Measurements from ENCODE around the gene GOLGA6A. TPM values are rescaled to one million over a fixed set of nuclear protein-coding genes. Genes with fewer than 3 reads are reported as not detected.
"Not testable (repeated sequence)": the region's sequence is repeated elsewhere in the genome, so short reads cannot be mapped to it uniquely, and the experiment has no call there.

Gene GOLGA6A
- total RNA-seq, 1 experiment from 2014 or later = not detected

DNA sequence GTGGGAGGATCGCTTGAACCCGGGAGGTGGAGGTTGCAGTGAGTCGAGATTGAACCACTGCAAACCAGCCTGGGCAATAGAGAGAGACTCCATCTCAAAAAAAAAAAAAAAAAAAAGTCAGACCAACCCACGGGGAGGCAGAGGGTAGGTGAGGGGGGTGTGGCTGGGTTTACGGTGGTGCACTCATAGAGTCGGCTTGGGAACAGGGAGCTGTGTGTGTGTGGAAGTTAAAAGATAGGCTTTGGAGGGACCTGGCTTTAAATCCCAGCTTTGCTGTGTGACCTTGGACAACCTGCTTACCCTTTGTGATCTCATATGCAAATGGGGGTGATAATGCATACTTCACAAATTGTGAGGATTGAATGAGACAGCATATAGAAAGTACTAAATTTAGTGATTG lies 38.1 kb upstream of the GOLGA6A start:
- ChIA-PET POLR2A (ENCODE audit: low non-redundant PET) (no interaction called here), CTCF (interaction anchor here (0.7 kb wide), 1 partner anchor 148 kb away, joined by 4 read pairs; no protein-coding TSS in a partner anchor)

DNA sequence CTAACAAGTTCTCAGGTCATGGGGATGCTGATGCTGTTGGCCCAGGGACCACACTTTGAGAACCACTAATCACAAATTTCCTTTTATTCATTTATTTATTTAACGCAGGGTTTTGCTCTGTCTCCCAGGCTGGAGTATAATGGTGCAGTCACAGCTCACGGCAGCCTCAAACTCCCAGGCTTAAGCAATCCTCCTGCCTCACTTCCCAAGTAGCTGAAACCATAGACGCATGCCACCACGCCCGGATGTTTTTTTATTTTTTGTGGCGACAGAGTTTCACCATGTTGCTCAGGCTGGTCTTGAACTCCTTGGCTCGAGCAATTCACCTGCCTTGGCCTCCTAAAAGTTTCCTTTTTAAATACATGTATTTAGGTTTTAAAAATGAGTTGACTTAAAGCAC lies 27.4 kb upstream of the GOLGA6A start:
- BruUV-seq (replicated peaks) = no TSS peak

More for the DNA sequence above, 38.1 kb upstream of the GOLGA6A start:
- H3K4me3 ChIP-seq (ENCODE audit: low read depth, low read length, poor library complexity, severe bottlenecking) = no peak overlapping the region
- H3K27ac ChIP-seq (ENCODE audit: low read depth, low read length, poor library complexity, severe bottlenecking) = no peak overlapping the region
- no peak for DNase-seq (ENCODE audit: low spot score)
- no peaks in the 10 kb centered on the region for H3K9me3 ChIP-seq (ENCODE audit: low read depth, low read length, poor library complexity, severe bottlenecking)
- no peaks in the 10 kb centered on the region for H3K4me1 ChIP-seq (ENCODE audit: insufficient read depth, low read length, poor library complexity, severe bottlenecking)
- BruUV-seq (replicated peaks) = no TSS peak
- intact Hi-C loops (cut with micrococcal nuclease; ENCODE audit: unreplicated experiment) = no loop called here
- H3K27me3 ChIP-seq (replicated peaks; ENCODE audit: insufficient read depth, low read depth, low read length, poor library complexity) = no peaks in the 10 kb centered on the region
- no peaks in the 10 kb centered on the region for H3K36me3 ChIP-seq (ENCODE audit: insufficient read depth, low read length, poor library complexity, severe bottlenecking)
- no peak for TF ChIP-seq EZH2 (IDR thresholded peaks at IDR 0.05; ENCODE audit: borderline replicate concordance, low read depth, low read length, poor library complexity, severe bottlenecking)
- TF ChIP-seq, protein P1, sequence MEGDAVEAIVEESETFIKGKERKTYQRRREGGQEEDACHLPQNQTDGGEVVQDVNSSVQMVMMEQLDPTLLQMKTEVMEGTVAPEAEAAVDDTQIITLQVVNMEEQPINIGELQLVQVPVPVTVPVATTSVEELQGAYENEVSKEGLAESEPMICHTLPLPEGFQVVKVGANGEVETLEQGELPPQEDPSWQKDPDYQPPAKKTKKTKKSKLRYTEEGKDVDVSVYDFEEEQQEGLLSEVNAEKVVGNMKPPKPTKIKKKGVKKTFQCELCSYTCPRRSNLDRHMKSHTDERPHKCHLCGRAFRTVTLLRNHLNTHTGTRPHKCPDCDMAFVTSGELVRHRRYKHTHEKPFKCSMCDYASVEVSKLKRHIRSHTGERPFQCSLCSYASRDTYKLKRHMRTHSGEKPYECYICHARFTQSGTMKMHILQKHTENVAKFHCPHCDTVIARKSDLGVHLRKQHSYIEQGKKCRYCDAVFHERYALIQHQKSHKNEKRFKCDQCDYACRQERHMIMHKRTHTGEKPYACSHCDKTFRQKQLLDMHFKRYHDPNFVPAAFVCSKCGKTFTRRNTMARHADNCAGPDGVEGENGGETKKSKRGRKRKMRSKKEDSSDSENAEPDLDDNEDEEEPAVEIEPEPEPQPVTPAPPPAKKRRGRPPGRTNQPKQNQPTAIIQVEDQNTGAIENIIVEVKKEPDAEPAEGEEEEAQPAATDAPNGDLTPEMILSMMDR (conservative IDR thresholded peaks at IDR 0.05; ENCODE audit: low read depth, low read length) = no peak

DNA sequence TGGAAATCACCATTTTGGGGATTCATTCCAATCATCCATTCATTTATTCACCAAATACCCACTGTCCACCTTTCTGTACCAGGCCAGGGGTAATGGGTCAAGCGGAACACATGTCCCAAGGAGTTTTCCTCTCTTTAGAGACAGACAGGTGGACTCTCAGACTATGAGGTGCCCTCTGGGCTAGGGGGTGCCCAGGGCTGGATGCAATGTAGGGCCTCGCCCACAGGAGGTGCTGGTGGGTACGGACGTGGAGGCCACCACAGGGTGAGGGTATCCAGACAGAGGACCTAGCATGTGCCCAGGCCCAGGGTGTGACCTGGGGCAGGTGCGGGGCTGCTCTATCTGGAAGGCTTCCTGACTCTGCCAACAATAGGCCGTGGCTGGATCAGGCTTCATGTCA lies 26.3 kb upstream of the GOLGA6A start:
- intact Hi-C loops (cut with micrococcal nuclease; ENCODE audit: unreplicated experiment) = not testable (repeated sequence)

More for the DNA sequence above, 27.4 kb upstream of the GOLGA6A start:
- H3K27ac ChIP-seq (ENCODE audit: low read depth, low read length, poor library complexity, severe bottlenecking) = no peak overlapping the region
- intact Hi-C loops (cut with micrococcal nuclease; ENCODE audit: unreplicated experiment) = no loop called here
- H3K9me3 ChIP-seq (ENCODE audit: low read depth, low read length, poor library complexity, severe bottlenecking) = no peaks in the 10 kb centered on the region
- no peak overlapping the region for H3K4me3 ChIP-seq (ENCODE audit: low read depth, low read length, poor library complexity, severe bottlenecking)
- DNase-seq (ENCODE audit: low spot score) = no peak
- H3K27me3 ChIP-seq (replicated peaks; ENCODE audit: insufficient read depth, low read depth, low read length, poor library complexity) = no peaks in the 10 kb centered on the region
- ChIA-PET CTCF (no interaction called here), POLR2A (ENCODE audit: low non-redundant PET) (no interaction called here)
- no peaks in the 10 kb centered on the region for H3K36me3 ChIP-seq (ENCODE audit: insufficient read depth, low read length, poor library complexity, severe bottlenecking)
- no peak for TF ChIP-seq EZH2 (IDR thresholded peaks at IDR 0.05; ENCODE audit: borderline replicate concordance, low read depth, low read length, poor library complexity, severe bottlenecking)
- TF ChIP-seq, protein P1 (conservative IDR thresholded peaks at IDR 0.05; ENCODE audit: low read depth, low read length) = no peak
- no peaks in the 10 kb centered on the region for H3K4me1 ChIP-seq (ENCODE audit: insufficient read depth, low read length, poor library complexity, severe bottlenecking)

More for the DNA sequence above, 26.3 kb upstream of the GOLGA6A start:
- H3K36me3 ChIP-seq (ENCODE audit: insufficient read depth, low read length, poor library complexity, severe bottlenecking); CTCF ChIA-PET; POLR2A ChIA-PET (ENCODE audit: low non-redundant PET); H3K9me3 ChIP-seq (ENCODE audit: low read depth, low read length, poor library complexity, severe bottlenecking); H3K4me3 ChIP-seq (ENCODE audit: low read depth, low read length, poor library complexity, severe bottlenecking); H3K27me3 ChIP-seq (replicated peaks; ENCODE audit: insufficient read depth, low read depth, low read length, poor library complexity); BruUV-seq (replicated peaks); DNase-seq (ENCODE audit: low spot score); H3K27ac ChIP-seq (ENCODE audit: low read depth, low read length, poor library complexity, severe bottlenecking); H3K4me1 ChIP-seq (ENCODE audit: insufficient read depth, low read length, poor library complexity, severe bottlenecking): not testable (repeated sequence)
- TF ChIP-seq, protein P1 (conservative IDR thresholded peaks at IDR 0.05; ENCODE audit: low read depth, low read length) = peak; percentile 31; the same call in 1 of the 2 replicates

Data from A673 (cell line).